IMR-90 (cell line): ENCODE measurements around the gene CIZ1. TPM values are rescaled to one million over a fixed set of nuclear protein-coding genes. Genes with fewer than 3 reads are reported as not detected.

Source experiments
- ATAC-seq: fragments of 200-7000 bp; cut with Tn5 transposase; 2 replicates; pipeline ENCODE4 v1.9.1; 2020; ENCODE audit warnings: low read depth, mild to moderate bottlenecking, moderate library complexity
- BruUV-seq: library from RNA; stranded (reverse); fragments of 400-500 nt; replicated peaks from 2 replicates; lab custom pipeline; 2021; lab: Mats Ljungman, UMichigan
- CTCF ChIA-PET: fragments of 300-600 bp; formaldehyde crosslinking; extraction: SDS; loops from one replicate; lab custom pipeline; 2021; ENCODE audit warnings: antibody characterized with exemption; lab: Yijun Ruan, JAX
- POLR2A ChIA-PET: fragments of 300-600 bp; sonication (Branson Sonifier 250); formaldehyde crosslinking; loops from one replicate; lab custom pipeline; 2022; ENCODE audit warnings: antibody characterized with exemption; ENCODE audit not compliant: unreplicated experiment; lab: Charles Lee
- DNase-seq: peaks from one replicate; pipeline ENCODE4 v3.0.0; 2013
- H2AFZ ChIP-seq: replicated peaks from 2 replicates; pipeline ENCODE3; 2013; ENCODE audit warnings: low read length, mild to moderate bottlenecking; ENCODE audit not compliant: poor library complexity
- H2AK5ac ChIP-seq: 2 replicates; pipeline ENCODE4 v1.6.1; 2013; ENCODE audit warnings: low read depth, low read length, inconsistent platforms
- H2AK9ac ChIP-seq: replicated peaks from 2 replicates; pipeline ENCODE3; 2013; ENCODE audit warnings: mild to moderate bottlenecking, low read depth, low read length, moderate library complexity; ENCODE audit not compliant: poor library complexity
- H2BK120ac ChIP-seq: 2 replicates; pipeline ENCODE4 v1.6.1; 2013; ENCODE audit warnings: low read depth, low read length, inconsistent platforms
- H2BK15ac ChIP-seq: 3 replicates; pipeline ENCODE4 v1.6.1; 2013; ENCODE audit warnings: low read depth, low read length, inconsistent platforms
- H2BK20ac ChIP-seq: 2 replicates; pipeline ENCODE4 v1.6.1; 2013; ENCODE audit warnings: low read depth, mild to moderate bottlenecking, inconsistent platforms, low read length, moderate library complexity
- H2BK5ac ChIP-seq: 2 replicates; pipeline ENCODE4 v1.6.1; 2013; ENCODE audit warnings: mild to moderate bottlenecking, low read depth, low read length, inconsistent platforms; ENCODE audit not compliant: poor library complexity, severe bottlenecking
- H3K14ac ChIP-seq: replicated peaks from 2 replicates; pipeline ENCODE4 v1.6.1; 2013; ENCODE audit warnings: low read depth, low read length, inconsistent platforms
- H3K18ac ChIP-seq: 2 replicates; pipeline ENCODE4 v1.6.1; 2013; ENCODE audit warnings: low read depth, low read length, control low read depth
- H3K23ac ChIP-seq: 2 replicates; pipeline ENCODE4 v1.6.1; 2013; ENCODE audit warnings: low read depth, low read length, inconsistent platforms
- H3K27ac ChIP-seq: 2 replicates; pipeline ENCODE4 v1.5.1; 2013; ENCODE audit warnings: mild to moderate bottlenecking, control low read depth, low read length; ENCODE audit not compliant: insufficient read depth
- H3K27me3 ChIP-seq: 2 replicates; pipeline ENCODE4 v1.6.1; 2013; ENCODE audit warnings: low read length; ENCODE audit not compliant: control insufficient read depth, insufficient read depth
- H3K36me3 ChIP-seq: 2 replicates; pipeline ENCODE4 v1.6.1; 2013; ENCODE audit warnings: low read length, mixed read lengths; ENCODE audit not compliant: control insufficient read depth, insufficient read depth
- H3K4ac ChIP-seq: 2 replicates; pipeline ENCODE4 v1.6.1; 2013; ENCODE audit warnings: low read depth, low read length, inconsistent platforms
- H3K4me1 ChIP-seq: 2 replicates; pipeline ENCODE4 v1.6.1; 2013; ENCODE audit warnings: low read length, mixed read lengths; ENCODE audit not compliant: control insufficient read depth, insufficient read depth
- H3K4me2 ChIP-seq: 2 replicates; pipeline ENCODE4 v1.6.1; 2013; ENCODE audit warnings: low read depth, mild to moderate bottlenecking, control low read depth, low read length, moderate library complexity
- H3K4me3 ChIP-seq: 2 replicates; pipeline ENCODE4 v1.5.1; 2013; ENCODE audit warnings: low read depth, mild to moderate bottlenecking, control low read depth, low read length, moderate library complexity; ENCODE audit not compliant: insufficient read depth
- H3K56ac ChIP-seq: 2 replicates; pipeline ENCODE4 v1.6.1; 2013; ENCODE audit warnings: low read length, inconsistent platforms; ENCODE audit not compliant: insufficient read depth; ENCODE audit errors: extremely low read depth
- H3K79me1 ChIP-seq, 2 experiments: 2 replicates each; pipeline ENCODE4 v1.6.1; 2013; ENCODE audit warnings: low read length in 2 of 2, inconsistent platforms in 1 of 2, low read depth in 1 of 2
- H3K9ac ChIP-seq: 2 replicates; pipeline ENCODE4 v1.6.1; 2013; ENCODE audit warnings: low read depth, low read length, control low read depth
- H3K9me1 ChIP-seq: 2 replicates; pipeline ENCODE4 v1.6.1; 2013; ENCODE audit warnings: low read length, inconsistent platforms; ENCODE audit not compliant: insufficient read depth
- H3K9me3 ChIP-seq: 2 replicates; pipeline ENCODE4 v1.6.1; 2013; ENCODE audit warnings: low read length; ENCODE audit not compliant: control insufficient read depth, insufficient read depth
- H4K20me1 ChIP-seq: 2 replicates; pipeline ENCODE4 v1.6.1; 2013; ENCODE audit warnings: low read length, inconsistent platforms; ENCODE audit not compliant: insufficient read depth
- H4K5ac ChIP-seq: 2 replicates; pipeline ENCODE4 v1.6.1; 2013; ENCODE audit warnings: mild to moderate bottlenecking, low read depth, low read length, control low read depth
- H4K8ac ChIP-seq, 2 experiments: 2 replicates each; pipeline ENCODE4 v1.6.1; 2013; ENCODE audit warnings: low read depth in 2 of 2, low read length in 2 of 2, control low read depth in 1 of 2, inconsistent platforms in 1 of 2
- H4K91ac ChIP-seq: 2 replicates; pipeline ENCODE4 v1.6.1; 2013; ENCODE audit warnings: low read depth, low read length, inconsistent platforms; ENCODE audit not compliant: insufficient read depth
- BHLHE40 ChIP-seq: fragments of 150-350 bp; IDR thresholded peaks from 2 replicates; pipeline ENCODE4 v1.6.1; 2016; ENCODE audit warnings: mild to moderate bottlenecking, low read depth, low read length
- CEBPB ChIP-seq: IDR thresholded peaks from 2 replicates; pipeline ENCODE4 v1.6.1; 2012; ENCODE audit warnings: low read depth, low read length, improper control_type of control experiment
- CHD1 ChIP-seq: IDR thresholded peaks from 2 replicates; pipeline ENCODE4 v1.6.1; 2012; ENCODE audit warnings: low read depth, low read length, improper control_type of control experiment
- FOS ChIP-seq: fragments of 150-350 bp; IDR thresholded peaks from 2 replicates; pipeline ENCODE4 v1.6.1; 2016; ENCODE audit warnings: low read depth, low read length
- MXI1 ChIP-seq: IDR thresholded peaks from 2 replicates; pipeline ENCODE4 v1.6.1; 2012; ENCODE audit warnings: low read depth, mild to moderate bottlenecking, low read length, moderate library complexity, borderline replicate concordance
- POLR2A ChIP-seq: IDR thresholded peaks from 2 replicates; pipeline ENCODE4 v1.6.1; 2012; ENCODE audit warnings: mild to moderate bottlenecking, low read depth, low read length
- RAD21 ChIP-seq: IDR thresholded peaks from 2 replicates; pipeline ENCODE4 v1.6.1; 2012; ENCODE audit warnings: low read length, improper control_type of control experiment
- WGBS, 2 experiments: methylation state at CpG; one replicate each; pipeline versions ENCODE4 v1.1.5 to v1.1.7; 2013; ENCODE audit warnings: missing lambda C conversion rate in 2 of 2; ENCODE audit not compliant: insufficient read length in 1 of 2; ENCODE audit errors: extremely low coverage in 2 of 2; 5-methylcytosine and 5-hydroxymethylcytosine counted together
- dilution Hi-C: fragments of 300-500 bp; cut with HindIII; formaldehyde crosslinking; loops from one replicate; pipeline ENCODE4 v1.14.3; 2018; ENCODE audit warnings: low sequenced_read_pairs; ENCODE audit not compliant: unreplicated experiment
- in situ Hi-C: fragments of 300-500 bp; cut with MboI; formaldehyde crosslinking; loops from 3 replicates; pipeline ENCODE4 v1.14.3; 2019; ENCODE audit warnings: low sequenced_read_pairs, inconsistent platforms, mixed read lengths
- intact Hi-C: fragments of 100-400 bp; cut with micrococcal nuclease; formaldehyde crosslinking; loops from 2 replicates; pipeline ENCODE4 v1.10.0; 2022
- polyA plus RNA-seq, 3 experiments: library from polyadenylated mRNA; depleted of rRNA; stranded (reverse); fragments of >200 nt; gene quantifications; 2 replicates each; pipeline ENCODE4 v1.2.3, GENCODE V29; 2012; ENCODE audit warnings: low replicate concordance in 1 of 3
- total RNA-seq: library from RNA; depleted of rRNA; stranded (reverse); fragments of >200 nt; gene quantifications from 2 replicates; pipeline ENCODE4 v1.2.3, GENCODE V29; 2012
- TF ChIP-seq, protein P1 (sequence below): fragments of 150-350 bp; IDR thresholded peaks from 2 replicates; pipeline ENCODE4 v1.6.1; 2016; ENCODE audit warnings: low read depth, mild to moderate bottlenecking, low read length, moderate library complexity, borderline replicate concordance
- TF ChIP-seq, protein P2 (sequence below): conservative IDR thresholded peaks from 2 replicates; pipeline ENCODE4 v1.5.1; 2012; ENCODE audit warnings: mild to moderate bottlenecking, low read depth, low read length, improper control_type of control experiment
- TF ChIP-seq, protein P3 (sequence below): fragments of 150-350 bp; IDR thresholded peaks from 2 replicates; pipeline ENCODE4 v1.6.1; 2017; ENCODE audit warnings: mild to moderate bottlenecking, antibody characterized with exemption, low read length, low read depth

The CIZ1 gene
- total and polyA plus RNA-seq, 2 of the 4 experiments (the other 2 are of a cell fraction), result 13.8 to 51.9 TPM

DNA sequence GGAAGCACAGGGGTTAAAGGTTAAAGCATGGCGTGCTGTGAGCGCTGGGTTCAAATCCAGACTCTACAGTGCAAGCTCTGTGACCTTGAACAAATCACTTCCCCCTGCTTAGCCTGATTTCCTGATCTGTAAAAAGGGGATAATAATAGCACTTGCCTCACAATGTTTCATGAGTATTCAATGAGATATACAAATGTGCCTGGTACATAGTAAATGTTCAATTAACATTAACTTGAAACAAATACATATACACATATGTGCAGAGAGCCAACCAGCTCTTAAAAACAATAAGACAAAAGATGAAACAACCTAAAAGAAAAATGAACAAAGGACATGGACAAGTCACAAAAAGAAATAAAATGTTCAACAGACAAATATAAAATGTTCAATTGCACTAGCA, 4.0 kb downstream of the CIZ1 start:
- TF ChIP-seq, protein P1, sequence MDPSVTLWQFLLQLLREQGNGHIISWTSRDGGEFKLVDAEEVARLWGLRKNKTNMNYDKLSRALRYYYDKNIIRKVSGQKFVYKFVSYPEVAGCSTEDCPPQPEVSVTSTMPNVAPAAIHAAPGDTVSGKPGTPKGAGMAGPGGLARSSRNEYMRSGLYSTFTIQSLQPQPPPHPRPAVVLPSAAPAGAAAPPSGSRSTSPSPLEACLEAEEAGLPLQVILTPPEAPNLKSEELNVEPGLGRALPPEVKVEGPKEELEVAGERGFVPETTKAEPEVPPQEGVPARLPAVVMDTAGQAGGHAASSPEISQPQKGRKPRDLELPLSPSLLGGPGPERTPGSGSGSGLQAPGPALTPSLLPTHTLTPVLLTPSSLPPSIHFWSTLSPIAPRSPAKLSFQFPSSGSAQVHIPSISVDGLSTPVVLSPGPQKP, result no peak
- TF ChIP-seq CHD1, result no peak
- TF ChIP-seq POLR2A, result no peak
- TF ChIP-seq RAD21, result no peak
- TF ChIP-seq MXI1, result no peak
- TF ChIP-seq CEBPB, result no peak
- no peak for TF ChIP-seq BHLHE40
- TF ChIP-seq FOS, result no peak
- TF ChIP-seq, protein P2, sequence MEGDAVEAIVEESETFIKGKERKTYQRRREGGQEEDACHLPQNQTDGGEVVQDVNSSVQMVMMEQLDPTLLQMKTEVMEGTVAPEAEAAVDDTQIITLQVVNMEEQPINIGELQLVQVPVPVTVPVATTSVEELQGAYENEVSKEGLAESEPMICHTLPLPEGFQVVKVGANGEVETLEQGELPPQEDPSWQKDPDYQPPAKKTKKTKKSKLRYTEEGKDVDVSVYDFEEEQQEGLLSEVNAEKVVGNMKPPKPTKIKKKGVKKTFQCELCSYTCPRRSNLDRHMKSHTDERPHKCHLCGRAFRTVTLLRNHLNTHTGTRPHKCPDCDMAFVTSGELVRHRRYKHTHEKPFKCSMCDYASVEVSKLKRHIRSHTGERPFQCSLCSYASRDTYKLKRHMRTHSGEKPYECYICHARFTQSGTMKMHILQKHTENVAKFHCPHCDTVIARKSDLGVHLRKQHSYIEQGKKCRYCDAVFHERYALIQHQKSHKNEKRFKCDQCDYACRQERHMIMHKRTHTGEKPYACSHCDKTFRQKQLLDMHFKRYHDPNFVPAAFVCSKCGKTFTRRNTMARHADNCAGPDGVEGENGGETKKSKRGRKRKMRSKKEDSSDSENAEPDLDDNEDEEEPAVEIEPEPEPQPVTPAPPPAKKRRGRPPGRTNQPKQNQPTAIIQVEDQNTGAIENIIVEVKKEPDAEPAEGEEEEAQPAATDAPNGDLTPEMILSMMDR, result no peak
- TF ChIP-seq, protein P3, sequence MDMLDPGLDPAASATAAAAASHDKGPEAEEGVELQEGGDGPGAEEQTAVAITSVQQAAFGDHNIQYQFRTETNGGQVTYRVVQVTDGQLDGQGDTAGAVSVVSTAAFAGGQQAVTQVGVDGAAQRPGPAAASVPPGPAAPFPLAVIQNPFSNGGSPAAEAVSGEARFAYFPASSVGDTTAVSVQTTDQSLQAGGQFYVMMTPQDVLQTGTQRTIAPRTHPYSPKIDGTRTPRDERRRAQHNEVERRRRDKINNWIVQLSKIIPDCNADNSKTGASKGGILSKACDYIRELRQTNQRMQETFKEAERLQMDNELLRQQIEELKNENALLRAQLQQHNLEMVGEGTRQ, result no peak
- POLR2A ChIA-PET, result interaction anchor here (0.6 kb wide), 1 partner anchor 234 kb away, joined by 3 read pairs; no protein-coding TSS in a partner anchor
- Histone ChIP-seq H2AK9ac (no peak overlapping the region), H2BK20ac (no peak overlapping the region), H3K4me1 (peaks cover 6% of the 10 kb centered on the region), H2BK15ac (no peak overlapping the region), H2BK120ac (no peak overlapping the region), H4K20me1 (no peaks in the 10 kb centered on the region; the same call in 1 of the 2 replicates), H3K4ac (no peak overlapping the region), H3K9me3 (no peaks in the 10 kb centered on the region), H3K18ac (no peak overlapping the region), H3K9me1 (0 out of 2 replicates have a peak, but pooled peaks cover 4% of the 10 kb centered on the region), H3K56ac (no peak overlapping the region), H3K27ac (no peak overlapping the region), H4K91ac (no peak overlapping the region), H2BK5ac (no peak overlapping the region), H2AFZ (no peak overlapping the region), H3K4me2 (no peak overlapping the region), H3K23ac (no peak overlapping the region), H3K14ac (no peak overlapping the region), H3K9ac (no peak overlapping the region), H3K4me3 (no peak overlapping the region), H4K5ac (no peak overlapping the region), H2AK5ac (no peak overlapping the region), H3K27me3 (no peaks in the 10 kb centered on the region), H3K36me3 (peaks cover 44% of the 10 kb centered on the region), H4K8ac (no peak overlapping the region), H3K79me1 (peaks cover 20 to 47% of the 10 kb centered on the region in 2 experiments)
- CTCF ChIA-PET, result no interaction called here
- in situ Hi-C loops (no loop called here), intact Hi-C loops (no loop called here), dilution Hi-C loops (no loop called here)
- no peak for DNase-seq
- BruUV-seq, result no TSS peak
- WGBS, 2 experiments, result no CpG with 5 or more reads among the region's 2 CpGs
- ATAC-seq, result no peak
